ENCODE results near the gene TMEM37. TPM values are rescaled to one million over a fixed set of nuclear protein-coding genes. Genes with fewer than 3 reads are reported as not detected.
A peak's percentile ranks its signal among the peaks of the same experiment; 100 is the strongest.

The TMEM37 gene
- total and polyA plus RNA-seq, 4 experiments from 2014 or later = 0.44 TPM; not detected in 3

DNA sequence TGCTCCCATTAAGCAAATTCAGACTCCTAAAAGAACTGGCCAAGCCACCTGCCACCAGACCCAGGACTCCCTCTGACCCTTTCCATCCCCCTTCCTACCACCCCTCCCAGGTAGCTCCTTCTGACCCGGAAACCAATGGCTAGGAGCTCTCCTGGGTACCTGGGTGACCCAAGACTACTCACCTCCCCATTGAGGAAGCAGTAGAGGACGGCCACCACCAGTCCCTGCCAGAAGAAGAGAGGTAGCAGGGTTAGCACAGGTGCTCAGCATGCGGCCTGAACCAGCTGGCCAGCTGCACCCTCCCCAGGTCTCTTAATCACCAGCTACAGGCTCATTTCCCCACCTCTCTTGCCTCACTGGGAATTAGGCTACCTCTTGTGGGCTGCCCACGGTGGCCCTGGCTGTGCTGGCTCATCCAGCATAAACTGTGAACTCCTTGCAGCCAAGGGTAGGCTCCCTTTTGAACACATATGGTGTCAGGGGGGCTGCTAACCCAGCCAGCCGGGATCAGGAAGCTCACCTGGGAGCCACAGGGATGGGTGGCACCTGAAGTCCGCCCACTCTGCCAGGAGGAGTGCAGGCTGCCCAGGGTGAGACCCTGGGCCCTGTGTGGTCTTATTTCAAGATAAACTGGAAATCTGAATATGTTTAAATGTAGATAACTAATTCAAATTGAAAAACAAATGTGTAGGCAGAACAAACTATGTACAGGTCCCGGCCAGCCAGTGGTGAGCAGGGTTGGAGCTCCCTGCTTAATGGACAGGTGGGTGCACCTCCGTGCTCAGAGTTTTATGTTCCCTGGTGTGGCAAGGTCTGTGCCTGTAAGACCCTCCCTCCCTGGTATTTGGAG, 9.9 kb downstream of the TMEM37 start:
- DNase-seq = no peak
- Histone ChIP-seq H3K36me3 (ENCODE audit: insufficient read depth, low read length) (no peaks in the 10 kb centered on the region), H3K9me3 (ENCODE audit: control insufficient read depth in 1 of 2, low read length in 2 of 2) (no peaks in the 10 kb centered on the region), H3K27ac (ENCODE audit: low read depth, low read length) (no peak overlapping the region), H3K27me3 (ENCODE audit: insufficient read depth, low read length) (no peaks in the 10 kb centered on the region), H3K4me3 (ENCODE audit: low read length in 2 of 2) (no peak overlapping the region), H3K4me1 (ENCODE audit: insufficient read depth, low read length) (no peaks in the 10 kb centered on the region)
- no peaks in the 10 kb centered on the region for H3K4me1 Mint-ChIP-seq
- ChIA-PET POLR2A (ENCODE audit: partially characterized antibody) (no interaction called here), CTCF (ENCODE audit: partially characterized antibody) (interaction anchor here (1.5 kb wide), 1 partner anchor 8 kb away, joined by 3 read pairs; no protein-coding TSS in a partner anchor)
- no peaks in the 10 kb centered on the region for H3K36me3 Mint-ChIP-seq
- H3K27me3 Mint-ChIP-seq = peaks cover 2 to 4% of the 10 kb centered on the region in 2 donors
- no peaks in the 10 kb centered on the region for H3K9me3 Mint-ChIP-seq
- peak overlapping the region in 1 of 7 donors; percentile 61 for H3K27ac Mint-ChIP-seq
- intact Hi-C loops (cut with micrococcal nuclease) = no loop called here
- peak overlapping the region in 1 of 8 donors; percentile 16 for H3K4me3 Mint-ChIP-seq

GRCh38 chr2:119442226-119442619, 10.6 kb downstream of the TMEM37 start:
- H3K9me3 ChIP-seq (ENCODE audit: control insufficient read depth in 1 of 2, low read length in 2 of 2) = no peaks in the 10 kb centered on the region
- no peaks in the 10 kb centered on the region for H3K27me3 ChIP-seq (ENCODE audit: insufficient read depth, low read length)
- no peaks in the 10 kb centered on the region for H3K9me3 Mint-ChIP-seq
- no peaks in the 10 kb centered on the region for H3K36me3 ChIP-seq (ENCODE audit: insufficient read depth, low read length)
- intact Hi-C loops (cut with micrococcal nuclease) = no loop called here
- peaks cover 4% of the 10 kb centered on the region in 2 donors for H3K27me3 Mint-ChIP-seq
- no peak for DNase-seq
- no peak overlapping the region for H3K4me3 ChIP-seq (ENCODE audit: low read length in 2 of 2)
- H3K27ac ChIP-seq (ENCODE audit: low read depth, low read length) = no peak overlapping the region
- no peaks in the 10 kb centered on the region for H3K36me3 Mint-ChIP-seq
- H3K4me3 Mint-ChIP-seq = no peak overlapping the region
- no peaks in the 10 kb centered on the region for H3K4me1 ChIP-seq (ENCODE audit: insufficient read depth, low read length)
- H3K4me1 Mint-ChIP-seq = no peaks in the 10 kb centered on the region
- POLR2A ChIA-PET (ENCODE audit: partially characterized antibody) = no interaction called here
- no peak overlapping the region for H3K27ac Mint-ChIP-seq
- CTCF ChIA-PET (ENCODE audit: partially characterized antibody) = interaction anchor here (1.5 kb wide), 1 partner anchor 9 kb away, joined by 3 read pairs; no protein-coding TSS in a partner anchor

DNA sequence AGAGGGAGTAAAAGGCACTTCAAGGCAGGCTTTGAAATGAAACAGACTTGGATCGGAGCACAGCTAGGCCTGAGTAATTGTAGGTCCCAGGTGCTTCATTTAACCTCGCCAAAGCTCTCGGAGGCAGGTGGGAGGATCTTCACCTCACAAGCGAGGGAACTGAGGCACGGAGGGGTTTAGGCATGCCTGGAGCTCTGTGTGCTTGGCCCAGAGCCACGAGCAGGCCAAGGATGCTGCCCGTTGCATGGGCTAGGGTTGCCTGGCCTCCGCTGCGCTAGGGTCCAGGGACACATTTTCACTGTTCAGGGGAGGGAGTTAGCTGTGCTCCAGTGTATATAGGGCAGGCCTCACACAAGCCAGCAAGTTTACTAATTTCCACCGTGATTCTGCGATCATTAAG, 11.2 kb downstream of the TMEM37 start:
- H3K36me3 ChIP-seq (ENCODE audit: insufficient read depth, low read length) = no peaks in the 10 kb centered on the region
- Mint-ChIP-seq H3K4me3 (no peak overlapping the region), H3K9me3 (no peaks in the 10 kb centered on the region), H3K27me3 (peaks cover 4 to 6% of the 10 kb centered on the region in 2 donors), H3K27ac (no peak overlapping the region), H3K4me1 (no peaks in the 10 kb centered on the region), H3K36me3 (no peaks in the 10 kb centered on the region)
- ChIA-PET CTCF (ENCODE audit: partially characterized antibody) (interaction anchor here (1.5 kb wide), 1 partner anchor 9 kb away, joined by 3 read pairs; no protein-coding TSS in a partner anchor), POLR2A (ENCODE audit: partially characterized antibody) (no interaction called here)
- no peak overlapping the region for H3K4me3 ChIP-seq (ENCODE audit: low read length in 2 of 2)
- no peaks in the 10 kb centered on the region for H3K4me1 ChIP-seq (ENCODE audit: insufficient read depth, low read length)
- H3K9me3 ChIP-seq (ENCODE audit: control insufficient read depth in 1 of 2, low read length in 2 of 2) = no peaks in the 10 kb centered on the region
- H3K27ac ChIP-seq (ENCODE audit: low read depth, low read length) = no peak overlapping the region
- no peak for DNase-seq
- H3K27me3 ChIP-seq (ENCODE audit: insufficient read depth, low read length) = no peaks in the 10 kb centered on the region
- intact Hi-C loops (cut with micrococcal nuclease) = no loop called here

- Histone ChIP-seq H3K4me1 (ENCODE audit: insufficient read depth, low read length) (no peaks in the 10 kb centered on the region), H3K4me3 (ENCODE audit: low read length in 2 of 2) (no peak overlapping the region), H3K9me3 (ENCODE audit: control insufficient read depth in 1 of 2, low read length in 2 of 2) (no peaks in the 10 kb centered on the region), H3K36me3 (ENCODE audit: insufficient read depth, low read length) (no peaks in the 10 kb centered on the region), H3K27ac (ENCODE audit: low read depth, low read length) (no peak overlapping the region), H3K27me3 (ENCODE audit: insufficient read depth, low read length) (peaks cover 8% of the 10 kb centered on the region)
- H3K27me3 Mint-ChIP-seq = peaks cover 14 to 16% of the 10 kb centered on the region in 2 donors
- H3K4me3 Mint-ChIP-seq = no peak overlapping the region
- POLR2A ChIA-PET (ENCODE audit: partially characterized antibody) = no interaction called here
- CTCF ChIA-PET (ENCODE audit: partially characterized antibody) = no interaction called here
- intact Hi-C loops (cut with micrococcal nuclease) = no loop called here
- H3K27ac Mint-ChIP-seq = no peak overlapping the region
- H3K36me3 Mint-ChIP-seq = no peaks in the 10 kb centered on the region
- no peak for DNase-seq
- no peaks in the 10 kb centered on the region for H3K4me1 Mint-ChIP-seq
- no peaks in the 10 kb centered on the region for H3K9me3 Mint-ChIP-seq
Measured at GRCh38 chr2:119446037-119446436, 14.4 kb downstream of the TMEM37 start.

GRCh38 chr2:119448427-119449141, 16.9 kb downstream of the TMEM37 start:
- intact Hi-C loops (cut with micrococcal nuclease) = no loop called here
- DNase-seq = no peak
- H3K27ac Mint-ChIP-seq = no peak overlapping the region
- CTCF ChIA-PET (ENCODE audit: partially characterized antibody) = no interaction called here
- no peaks in the 10 kb centered on the region for H3K36me3 Mint-ChIP-seq
- peaks cover 13% of the 10 kb centered on the region for H3K27me3 ChIP-seq (ENCODE audit: insufficient read depth, low read length)
- H3K4me3 ChIP-seq (ENCODE audit: low read length in 2 of 2) = no peak overlapping the region
- H3K4me1 ChIP-seq (ENCODE audit: insufficient read depth, low read length) = no peaks in the 10 kb centered on the region
- POLR2A ChIA-PET (ENCODE audit: partially characterized antibody) = no interaction called here
- H3K4me3 Mint-ChIP-seq = no peak overlapping the region
- H3K9me3 Mint-ChIP-seq = no peaks in the 10 kb centered on the region
- no peaks in the 10 kb centered on the region for H3K4me1 Mint-ChIP-seq
- peaks cover 19 to 21% of the 10 kb centered on the region in 2 donors for H3K27me3 Mint-ChIP-seq
- H3K36me3 ChIP-seq (ENCODE audit: insufficient read depth, low read length) = no peaks in the 10 kb centered on the region
- no peak overlapping the region for H3K27ac ChIP-seq (ENCODE audit: low read depth, low read length)
- H3K9me3 ChIP-seq (ENCODE audit: control insufficient read depth in 1 of 2, low read length in 2 of 2) = no peaks in the 10 kb centered on the region

- Histone ChIP-seq H3K27me3 (ENCODE audit: insufficient read depth, low read length) (peaks cover 13% of the 10 kb centered on the region), H3K27ac (ENCODE audit: low read depth, low read length) (no peak overlapping the region), H3K36me3 (ENCODE audit: insufficient read depth, low read length) (no peaks in the 10 kb centered on the region), H3K4me1 (ENCODE audit: insufficient read depth, low read length) (no peaks in the 10 kb centered on the region), H3K9me3 (ENCODE audit: control insufficient read depth in 1 of 2, low read length in 2 of 2) (no peaks in the 10 kb centered on the region), H3K4me3 (ENCODE audit: low read length in 2 of 2) (no peak overlapping the region)
- H3K4me3 Mint-ChIP-seq = no peak overlapping the region
- H3K27me3 Mint-ChIP-seq = peaks cover 21% of the 10 kb centered on the region in 2 donors
- H3K36me3 Mint-ChIP-seq = no peaks in the 10 kb centered on the region
- H3K27ac Mint-ChIP-seq = no peak overlapping the region
- DNase-seq = no peak
- no peaks in the 10 kb centered on the region for H3K4me1 Mint-ChIP-seq
- POLR2A ChIA-PET (ENCODE audit: partially characterized antibody) = no interaction called here
- CTCF ChIA-PET (ENCODE audit: partially characterized antibody) = no interaction called here
- intact Hi-C loops (cut with micrococcal nuclease) = no loop called here
- H3K9me3 Mint-ChIP-seq = no peaks in the 10 kb centered on the region
Measured at GRCh38 chr2:119449521-119449920, 17.9 kb downstream of the TMEM37 start.

DNA sequence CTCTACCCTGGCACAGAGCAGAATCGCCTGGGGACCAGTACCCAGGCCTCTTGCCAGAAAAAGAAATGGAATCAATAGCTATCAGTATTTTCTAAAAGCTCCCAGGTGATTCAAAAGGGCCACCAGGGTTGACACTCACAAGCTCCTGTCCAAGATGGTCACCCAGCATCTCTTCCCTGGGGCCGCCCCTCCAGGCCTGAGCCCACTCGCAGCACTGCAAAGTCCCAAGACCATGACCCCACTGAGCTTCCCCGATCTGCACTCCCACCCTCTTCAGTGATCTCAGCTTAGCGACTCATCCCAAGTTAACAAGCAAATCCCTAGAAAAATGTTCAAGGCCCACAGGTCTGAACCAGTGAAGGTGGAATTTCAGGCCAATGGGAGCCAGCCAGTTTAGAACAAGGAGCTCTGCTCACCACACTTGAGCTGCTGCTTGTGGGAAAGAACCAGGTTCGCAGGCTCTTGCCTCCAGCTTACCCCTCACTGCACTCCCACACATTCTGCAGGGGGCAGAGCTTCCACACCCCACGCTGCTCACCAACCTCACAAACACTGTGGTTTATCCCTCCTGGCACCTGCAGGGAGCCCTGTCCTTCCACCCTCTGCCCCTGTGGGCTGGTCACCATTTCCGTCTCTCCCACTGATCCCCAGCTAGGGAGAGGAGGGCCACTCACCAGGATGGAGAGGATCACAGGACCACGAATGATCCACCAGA, 19.8 kb downstream of the TMEM37 start:
- Mint-ChIP-seq H3K36me3 (no peaks in the 10 kb centered on the region), H3K4me1 (no peaks in the 10 kb centered on the region), H3K27ac (no peak overlapping the region), H3K27me3 (peaks cover 22 to 23% of the 10 kb centered on the region in 2 donors), H3K9me3 (no peaks in the 10 kb centered on the region), H3K4me3 (no peak overlapping the region)
- Histone ChIP-seq H3K27ac (ENCODE audit: low read depth, low read length) (no peak overlapping the region), H3K9me3 (ENCODE audit: control insufficient read depth in 1 of 2, low read length in 2 of 2) (no peaks in the 10 kb centered on the region), H3K4me3 (ENCODE audit: low read length in 2 of 2) (no peak overlapping the region), H3K27me3 (ENCODE audit: insufficient read depth, low read length) (peaks cover 13% of the 10 kb centered on the region), H3K36me3 (ENCODE audit: insufficient read depth, low read length) (no peaks in the 10 kb centered on the region), H3K4me1 (ENCODE audit: insufficient read depth, low read length) (no peaks in the 10 kb centered on the region)
- intact Hi-C loops (cut with micrococcal nuclease) = no loop called here
- ChIA-PET POLR2A (ENCODE audit: partially characterized antibody) (no interaction called here), CTCF (ENCODE audit: partially characterized antibody) (no interaction called here)
- DNase-seq = no peak
